Small intestine (tissue), 16 donors: ENCODE results near the gene CHST7. TPM values are rescaled to one million over a fixed set of nuclear protein-coding genes. Genes with fewer than 3 reads are reported as not detected.
"Not testable (repeated sequence)": the region's sequence is repeated elsewhere in the genome, so short reads cannot be mapped to it uniquely, and the experiment has no call there.

Experiments
- DNase-seq, 2 donors: peaks; one replicate each; pipeline versions ENCODE4 v3.0.0 to v3.0.0-alpha.2; 2013
- FAIRE-seq: peaks from 2 replicates; lab custom pipeline; 2012; peaks lifted over from hg19 to GRCh38; lab: Jason Lieb, UNC
- H3K27ac ChIP-seq, 3 donors: one replicate each; pipeline ENCODE4 v1.5.1; 2013; ENCODE audit warnings: low read length in 2 of 3, mild to moderate bottlenecking in 2 of 3, control low read depth in 1 of 3, inconsistent platforms in 1 of 3, low read depth in 1 of 3, moderate library complexity in 1 of 3
- H3K27me3 ChIP-seq, 3 donors: one replicate each; pipeline ENCODE4 v1.6.1; 2013; ENCODE audit warnings: low read length in 3 of 3, inconsistent platforms in 1 of 3; ENCODE audit not compliant: control insufficient read depth in 3 of 3, insufficient read depth in 3 of 3
- H3K36me3 ChIP-seq, 3 donors: one replicate each; pipeline ENCODE4 v1.6.1; 2013; ENCODE audit warnings: low read length in 3 of 3, inconsistent platforms in 1 of 3, low read depth in 1 of 3, mild to moderate bottlenecking in 1 of 3, moderate library complexity in 1 of 3; ENCODE audit not compliant: control insufficient read depth in 3 of 3, insufficient read depth in 2 of 3
- H3K4me1 ChIP-seq, 3 donors: one replicate each; pipeline ENCODE4 v1.6.1; 2013; ENCODE audit warnings: low read length in 2 of 3, inconsistent platforms in 1 of 3, low read depth in 1 of 3, mild to moderate bottlenecking in 1 of 3, moderate library complexity in 1 of 3; ENCODE audit not compliant: control insufficient read depth in 3 of 3, insufficient read depth in 2 of 3
- H3K4me3 ChIP-seq, 3 donors: one replicate each; pipeline ENCODE4 v1.5.1; 2013; ENCODE audit warnings: low read length in 3 of 3, control low read depth in 1 of 3, inconsistent platforms in 1 of 3, low read depth in 1 of 3, mild to moderate bottlenecking in 1 of 3, moderate library complexity in 1 of 3
- H3K9me3 ChIP-seq, 2 donors: one replicate each; pipeline ENCODE4 v1.6.1; 2013; ENCODE audit warnings: low read depth in 1 of 2, low read length in 1 of 2; ENCODE audit not compliant: control insufficient read depth in 2 of 2, insufficient read depth in 1 of 2
- WGBS, 3 donors: extraction: QIAGEN DNeasy Blood & Tissue Kit; methylation state at CpG; one replicate each; pipeline ENCODE4 v1.1.7; 2013; 5-methylcytosine and 5-hydroxymethylcytosine counted together
- long read RNA-seq, 10 donors: transcript quantifications; one replicate each; lab custom pipeline, GENCODE V29; 2026
- polyA plus RNA-seq, 4 donors: library from polyadenylated mRNA; stranded (reverse) in 3 of 4; unstranded in 1 of 4; fragments of 200-250 nt in 3 of 4; fragments of 120-200 nt in 1 of 4; gene quantifications; one replicate each; pipeline versions ENCODE4 v1.2.1 to v1.2.3, GENCODE V29; 2013
- donor health status: healthy with polysubstance abuse.
- donor health status: control.
- donor health status: control.
- donor health status: Bipolar disorder and iron deficiency.
- donor health status: healthy.

CHST7 gene, protein sequence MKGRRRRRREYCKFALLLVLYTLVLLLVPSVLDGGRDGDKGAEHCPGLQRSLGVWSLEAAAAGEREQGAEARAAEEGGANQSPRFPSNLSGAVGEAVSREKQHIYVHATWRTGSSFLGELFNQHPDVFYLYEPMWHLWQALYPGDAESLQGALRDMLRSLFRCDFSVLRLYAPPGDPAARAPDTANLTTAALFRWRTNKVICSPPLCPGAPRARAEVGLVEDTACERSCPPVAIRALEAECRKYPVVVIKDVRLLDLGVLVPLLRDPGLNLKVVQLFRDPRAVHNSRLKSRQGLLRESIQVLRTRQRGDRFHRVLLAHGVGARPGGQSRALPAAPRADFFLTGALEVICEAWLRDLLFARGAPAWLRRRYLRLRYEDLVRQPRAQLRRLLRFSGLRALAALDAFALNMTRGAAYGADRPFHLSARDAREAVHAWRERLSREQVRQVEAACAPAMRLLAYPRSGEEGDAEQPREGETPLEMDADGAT
- polyA plus RNA-seq = 1 to 10 TPM in 2 of 4 donors, under 1 TPM in 1, not detected in 1; 0.54 to 3.8 (median 1.1) TPM
- long read RNA-seq, donor 1, partial matches to known transcripts = 0 of 2 reads
- long read RNA-seq, donor 1, other reads (novel, unspliced or antisense) = 0 of 2 reads
- long read RNA-seq, donor 2 = 0 reads
- long read RNA-seq, donor 3, partial matches to known transcripts = 0 of 1 reads
- long read RNA-seq, donor 3, other reads (novel, unspliced or antisense) = 0 of 1 reads
- long read RNA-seq, donor 4 = 0 reads
- long read RNA-seq, donor 5, partial matches to known transcripts = 0 of 1 reads
- long read RNA-seq, donor 5, other reads (novel, unspliced or antisense) = 0 of 1 reads
- long read RNA-seq, donor 6, partial matches to known transcripts = 0 of 1 reads
- long read RNA-seq, donor 6, other reads (novel, unspliced or antisense) = 0 of 1 reads
- long read RNA-seq, donor 7, partial matches to known transcripts = 0 of 4 reads
- long read RNA-seq, donor 7, other reads (novel, unspliced or antisense) = 0 of 4 reads
- long read RNA-seq, donor 8 = 0 reads
- long read RNA-seq, donor 9 = 0 reads
- long read RNA-seq, donor 10, partial matches to known transcripts = 0 of 4 reads
- long read RNA-seq, donor 10, other reads (novel, unspliced or antisense) = 0 of 4 reads

- Histone ChIP-seq H3K36me3 (no peaks in the 10 kb centered on the region), H3K27me3 (peaks cover 0 to 23% (median 0%) of the 10 kb centered on the region in 3 donors), H3K9me3 (no peaks in the 10 kb centered on the region), H3K4me1 (no peaks in the 10 kb centered on the region), H3K27ac (peak within 1 kb of the TSS in 1 of 3 donors; percentile 68), H3K4me3 (peak within 1 kb of the TSS; percentile 21 to 36 (median 35))
- FAIRE-seq = no peak
- WGBS, 3 donors = 4 to 49% (median 17%) methylated on average over 11 to 35 of the region's 35 CpGs
- peak; percentile 25 to 49 for DNase-seq
Measured at GRCh38 chrX:46573331-46573891, at the start of gene CHST7. TSS of gene CHST7 (plus strand) at chrX:46573765. CDS start at chrX:46573932, 167 bp downstream.

DNA sequence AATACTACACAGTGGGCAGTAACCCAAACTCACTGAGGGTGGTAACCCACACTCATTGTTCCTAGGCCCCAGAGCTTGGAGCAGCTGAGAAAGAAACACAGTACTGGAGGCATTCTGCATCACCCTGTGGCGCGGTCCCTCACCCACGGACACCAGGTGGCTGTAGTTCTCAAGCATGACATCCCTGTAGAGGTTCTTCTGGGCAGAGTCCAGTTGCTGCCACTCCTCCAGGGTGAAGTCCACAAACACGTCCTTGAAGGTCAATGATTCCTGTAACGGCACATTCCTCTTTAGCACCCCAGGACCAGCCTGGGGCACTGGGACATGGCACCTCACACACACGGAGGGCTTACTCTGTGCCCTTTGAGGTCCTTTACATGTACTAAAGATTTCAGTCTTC, 44.9 kb upstream of the CHST7 start:
- DNase-seq = peak in 1 of 2 donors; percentile 1
- not testable (repeated sequence) for H3K27me3 ChIP-seq, H3K27ac ChIP-seq, H3K9me3 ChIP-seq, H3K4me1 ChIP-seq, FAIRE-seq, H3K4me3 ChIP-seq, H3K36me3 ChIP-seq
- WGBS, 3 donors = 58 to 80% (median 72%) methylated on average over 2 to 6 of the region's 6 CpGs

DNA sequence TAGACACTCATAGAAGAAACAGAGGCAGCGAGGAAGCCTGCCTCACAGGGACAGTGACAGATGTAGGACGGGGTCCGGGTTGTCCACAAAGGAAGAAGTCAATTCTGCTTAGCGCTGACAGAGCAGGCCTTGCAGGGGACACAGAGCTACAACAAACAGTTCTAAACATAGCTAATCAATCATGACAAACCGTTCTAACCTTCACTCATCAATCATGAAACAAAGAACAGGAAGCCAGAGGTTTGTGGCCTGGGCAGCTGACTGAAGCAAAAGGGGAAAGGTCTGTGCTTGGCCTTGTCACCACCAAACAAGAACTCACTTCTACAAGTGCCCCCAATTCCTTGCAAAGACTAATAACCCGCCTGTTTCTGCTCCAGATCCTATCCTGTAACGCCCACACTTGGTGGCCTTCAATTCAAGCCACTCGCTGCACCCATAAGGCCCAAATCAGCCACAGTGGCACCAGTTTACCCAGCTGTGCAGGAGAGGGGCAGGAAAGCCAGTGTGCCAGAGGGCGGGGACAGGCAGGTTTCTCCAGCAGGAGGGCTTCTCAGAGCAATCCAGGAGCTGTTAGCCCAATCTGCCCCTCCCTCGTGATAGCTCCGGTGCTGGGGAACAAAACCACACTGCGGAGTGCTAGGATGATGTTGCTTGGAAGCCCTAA, 43.7 kb upstream of the CHST7 start:
- H3K27ac ChIP-seq, H3K27me3 ChIP-seq, DNase-seq, H3K36me3 ChIP-seq, FAIRE-seq, H3K4me3 ChIP-seq, H3K9me3 ChIP-seq, H3K4me1 ChIP-seq: not testable (repeated sequence)
- WGBS, 3 donors = 78 to 92% (median 89%) methylated on average over 11 to 12 of the region's 12 CpGs

DNA sequence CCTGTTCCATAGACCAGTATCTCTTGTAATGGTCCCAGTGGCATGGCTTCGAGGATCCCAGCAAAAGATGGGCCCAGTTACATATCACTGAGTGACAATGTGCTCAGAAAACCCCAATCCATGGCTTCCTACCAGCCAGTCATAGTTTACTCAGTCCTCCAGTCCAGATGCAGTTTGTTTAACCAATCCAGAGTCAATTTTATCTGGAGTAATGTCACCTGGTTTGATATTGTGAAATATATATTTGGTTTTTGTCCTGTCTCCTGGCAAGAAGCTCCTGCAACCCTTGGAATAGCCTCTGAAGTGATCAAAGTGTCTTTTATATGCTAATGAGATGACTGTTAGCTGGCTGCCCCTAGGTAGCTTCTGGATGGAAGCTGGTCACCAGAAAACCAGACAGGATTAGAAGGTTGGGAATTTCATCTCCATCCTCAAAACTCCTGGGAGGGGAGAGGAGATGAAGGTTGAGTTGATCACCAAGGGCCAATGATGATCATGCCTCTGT, 43.1 kb upstream of the CHST7 start:
- not testable (repeated sequence) for FAIRE-seq, DNase-seq
- WGBS, 3 donors = 67 to 100% (median 69%) methylated on average over 1 of the region's 1 CpG

DNA sequence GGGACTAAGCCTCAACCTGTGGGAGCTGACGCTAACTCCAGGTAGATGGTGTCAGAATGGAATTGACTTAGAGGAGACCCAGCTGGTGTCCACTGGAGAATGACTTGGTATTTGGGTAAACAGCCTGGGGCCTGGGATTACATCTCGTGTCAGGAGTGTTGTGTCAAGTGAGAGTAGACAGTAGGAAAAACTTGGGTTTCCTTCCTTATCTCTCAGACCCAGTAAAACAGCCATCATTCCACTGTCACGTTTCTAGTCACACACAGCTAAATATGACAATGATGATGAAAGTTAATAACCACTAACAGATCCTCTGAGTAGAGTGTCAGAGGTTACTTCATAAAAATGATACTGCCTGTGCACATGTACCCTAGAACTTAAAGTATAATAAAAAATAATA, 42.1 kb upstream of the CHST7 start:
- H3K36me3 ChIP-seq = no peaks in the 10 kb centered on the region
- WGBS, 3 donors = 68 to 82% (median 78%) methylated on average over 3 of the region's 3 CpGs
- DNase-seq = no peak
- no peak overlapping the region for H3K4me3 ChIP-seq
- no peak overlapping the region for H3K27ac ChIP-seq
- no peak for FAIRE-seq
- no peaks in the 10 kb centered on the region for H3K9me3 ChIP-seq
- H3K4me1 ChIP-seq = no peaks in the 10 kb centered on the region
- H3K27me3 ChIP-seq = no peaks in the 10 kb centered on the region

More for the DNA sequence above, 43.1 kb upstream of the CHST7 start:
- not testable (repeated sequence) for H3K4me1 ChIP-seq, H3K27ac ChIP-seq, H3K9me3 ChIP-seq, H3K4me3 ChIP-seq, H3K36me3 ChIP-seq, H3K27me3 ChIP-seq

GRCh38 chrX:46543441-46543840, 30.1 kb upstream of the CHST7 start:
- Histone ChIP-seq H3K4me1 (peaks cover 0 to 2% (median 0%) of the 10 kb centered on the region in 3 donors), H3K36me3 (peaks cover 0 to 6% (median 0%) of the 10 kb centered on the region in 3 donors), H3K4me3 (no peak overlapping the region), H3K27ac (no peak overlapping the region), H3K9me3 (no peaks in the 10 kb centered on the region), H3K27me3 (no peaks in the 10 kb centered on the region)
- DNase-seq (no peak), FAIRE-seq (no peak)
- WGBS, 3 donors = 60 to 91% (median 67%) methylated on average over 1 to 2 of the region's 2 CpGs

- H3K36me3 ChIP-seq, H3K9me3 ChIP-seq, H3K27me3 ChIP-seq, FAIRE-seq, H3K4me1 ChIP-seq: not testable (repeated sequence)
- H3K27ac ChIP-seq = peak overlapping the region in 2 of 3 donors; percentile 86 to 96
- peak overlapping the region in 2 of 3 donors; percentile 64 to 95 for H3K4me3 ChIP-seq
- peak in 1 of 2 donors; percentile 1 for DNase-seq
- 22 to 48% (median 42%) methylated on average over 4 to 7 of the region's 7 CpGs for WGBS, 3 donors
Measured at GRCh38 chrX:46544527-46544926, 29.0 kb upstream of the CHST7 start.
